HepG2 (cell line): Measurements from ENCODE around the gene KRT77. TPM values are rescaled to one million over a fixed set of nuclear protein-coding genes. Genes with fewer than 3 reads are reported as not detected.

ENCODE experiments used
- ATAC-seq: fragments of 200-7000 bp; cut with Tn5 transposase; 3 replicates; pipeline ENCODE4 v1.9.1; 2020; ENCODE audit warnings: mild to moderate bottlenecking, moderate library complexity
- BruUV-seq: library from RNA; stranded (reverse); fragments of 400-500 nt; replicated peaks from 2 replicates; lab custom pipeline; 2021; lab: Mats Ljungman, UMichigan
- CTCF ChIA-PET: fragments of 300-600 bp; formaldehyde crosslinking; extraction: SDS; loops from one replicate; lab custom pipeline; 2021; ENCODE audit warnings: low total read pairs, inconsistent platforms, low intra/inter-chr PET ratio; lab: Yijun Ruan, JAX
- POLR2A ChIA-PET: fragments of 350-600 bp; sonication (Branson Sonifier 250); formaldehyde crosslinking; loops from one replicate; lab custom pipeline; 2020; ENCODE audit warnings: antibody characterized with exemption, inconsistent platforms; lab: Yijun Ruan, JAX
- DNase-seq: peaks from one replicate; pipeline ENCODE4 v3.0.0-alpha.2; 2015; ENCODE audit warnings: low spot score
- FAIRE-seq: peaks from 3 replicates; lab custom pipeline; 2011; peaks lifted over from hg19 to GRCh38; lab: Jason Lieb, UNC
- H2AFZ ChIP-seq: one replicate; pipeline ENCODE4 v1.6.1; 2011; ENCODE audit warnings: low read length, inconsistent platforms
- H3K27ac ChIP-seq: fragments of 300-600 bp; 3 replicates; pipeline ENCODE4 v1.8.0; 2011; ENCODE audit warnings: mixed run types, mild to moderate bottlenecking, mixed read lengths, low read length, inconsistent platforms; ENCODE audit not compliant: insufficient read depth; ENCODE audit errors: extremely low read length
- H3K27me3 ChIP-seq, 2 experiments: fragments of 200-600 bp in 1 of 2; 2 replicates in 1 of 2; 3 replicates in 1 of 2; pipeline versions ENCODE4 v1.6.0 to v1.8.0; 2011; ENCODE audit warnings: low read length in 2 of 2, mild to moderate bottlenecking in 2 of 2, moderate library complexity in 2 of 2, inconsistent platforms in 1 of 2; ENCODE audit not compliant: insufficient read depth in 2 of 2, control insufficient read depth in 1 of 2
- H3K36me3 ChIP-seq, 2 experiments: fragments of 200-600 bp in 1 of 2; replicated peaks in 1 of 2; 2 replicates in 1 of 2; 3 replicates in 1 of 2; pipeline versions ENCODE4 v1.5.1 to v1.8.0; 2011; ENCODE audit warnings: low read length in 2 of 2, inconsistent platforms in 1 of 2; ENCODE audit not compliant: insufficient read depth in 2 of 2, control insufficient read depth in 1 of 2
- H3K4me1 ChIP-seq: 2 replicates; pipeline ENCODE4 v1.5.1; 2012; ENCODE audit warnings: low read length, inconsistent platforms; ENCODE audit not compliant: insufficient read depth
- H3K4me2 ChIP-seq: 2 replicates; pipeline ENCODE4 v1.6.0; 2011; ENCODE audit warnings: low read depth, low read length, inconsistent platforms
- H3K4me3 ChIP-seq, 3 experiments: fragments of 200-600 bp in 1 of 3; sonication (generic), shearing (Covaris generic) in 1 of 3; replicated peaks in 1 of 3; 2 replicates each; pipeline ENCODE4 v1.5.1; 2011 to 2016; ENCODE audit warnings: low read length in 3 of 3, inconsistent platforms in 2 of 3, low read depth in 2 of 3, mild to moderate bottlenecking in 2 of 3, control low read depth in 1 of 3, mixed read lengths in 1 of 3; ENCODE audit not compliant: insufficient read depth in 1 of 3
- H3K79me2 ChIP-seq: one replicate; pipeline ENCODE4 v1.6.1; 2011; ENCODE audit warnings: low read length, inconsistent platforms; ENCODE audit not compliant: insufficient read depth
- H3K9ac ChIP-seq: 2 replicates; pipeline ENCODE4 v1.6.0; 2011; ENCODE audit warnings: mild to moderate bottlenecking, low read depth, low read length, inconsistent platforms; ENCODE audit not compliant: insufficient read depth
- H3K9me3 ChIP-seq: 2 replicates; pipeline ENCODE4 v1.5.1; 2012; ENCODE audit warnings: mild to moderate bottlenecking, low read length
- H4K20me1 ChIP-seq: 2 replicates; pipeline ENCODE4 v1.6.0; 2011; ENCODE audit warnings: inconsistent platforms, mild to moderate bottlenecking, low read length, moderate library complexity; ENCODE audit not compliant: insufficient read depth
- GLI4 ChIP-seq: sonication (generic); formaldehyde crosslinking; IDR thresholded peaks from 2 replicates; pipeline ENCODE4 v1.5.1; 2020; ENCODE audit warnings: missing genetic modification reagents, mild to moderate bottlenecking, moderate library complexity, borderline replicate concordance
- MAFG ChIP-seq: sonication (generic); formaldehyde crosslinking; IDR thresholded peaks from 2 replicates; pipeline ENCODE4 v1.5.1; 2020; ENCODE audit warnings: mild to moderate bottlenecking, missing genetic modification reagents
- RBM39 ChIP-seq: fragments of 200-400 bp; formaldehyde crosslinking; IDR thresholded peaks from one replicate; pipeline ENCODE4 v1.6.1; 2018; ENCODE audit warnings: antibody characterized with exemption, mild to moderate bottlenecking, low read depth, low read length; ENCODE audit not compliant: poor library complexity, severe bottlenecking
- TBX3 ChIP-seq: fragments of 450-650 bp; IDR thresholded peaks from 2 replicates; pipeline ENCODE4 v1.6.1; 2017; ENCODE audit warnings: antibody characterized with exemption, mild to moderate bottlenecking, inconsistent platforms, borderline replicate concordance
- ZNF367 ChIP-seq: sonication (generic); formaldehyde crosslinking; IDR thresholded peaks from 2 replicates; pipeline ENCODE4 v1.4.0; 2020; ENCODE audit warnings: missing genetic modification reagents, borderline replicate concordance
- ZNF512B ChIP-seq: sonication (generic); formaldehyde crosslinking; IDR thresholded peaks from 2 replicates; pipeline ENCODE4 v1.5.1; 2020; ENCODE audit warnings: missing genetic modification reagents, mild to moderate bottlenecking, borderline replicate concordance
- ZNF644 ChIP-seq: IDR thresholded peaks from 2 replicates; pipeline ENCODE4 v1.6.1; 2016; ENCODE audit warnings: low read depth
- ZNF784 ChIP-seq: sonication (generic); formaldehyde crosslinking; IDR thresholded peaks from 2 replicates; pipeline ENCODE4 v1.5.1; 2020; ENCODE audit warnings: missing genetic modification reagents, mild to moderate bottlenecking, borderline replicate concordance
- whole genome bisulfite sequencing: methylation state at CpG from one replicate; pipeline ENCODE4 v1.1.6; 2017; ENCODE audit warnings: low lambda C conversion rate; 5-methylcytosine and 5-hydroxymethylcytosine counted together
- in situ Hi-C: cut with HindIII; loops from 2 replicates; pipeline ENCODE4 v1.10.0; 2017; ENCODE audit warnings: low pct_unique_long_range_greater_than_20kb; ENCODE audit not compliant: extremely low pct_ligation_motif_present
- intact Hi-C: fragments of 100-400 bp; cut with micrococcal nuclease; formaldehyde crosslinking; loops from one replicate; pipeline ENCODE4 v1.10.0; 2022; ENCODE audit not compliant: unreplicated experiment
- polyA plus RNA-seq, 8 experiments: library from polyadenylated mRNA; depleted of rRNA in 3 of 8; stranded (reverse) in 7 of 8; unstranded in 1 of 8; fragments of >200 nt; fragmentation: Illumina TruSeq in 4 of 8; extraction: Trizol in 4 of 8; gene quantifications; 2 replicates each; pipeline versions ENCODE4 v1.2.1 to v1.2.3, GENCODE V29; 2011 to 2016; ENCODE audit warnings: low read depth in 4 of 8, missing spikeins in 1 of 8, mixed read lengths in 1 of 8; ENCODE audit not compliant: insufficient read depth in 1 of 8
- total RNA-seq, 5 experiments: library from RNA; depleted of rRNA; stranded (reverse); fragments of >200 nt; fragmentation: Illumina TruSeq; extraction: Trizol; gene quantifications; 2 replicates each; pipeline ENCODE4 v1.2.3, GENCODE V29; 2016; ENCODE audit warnings: low read depth in 1 of 5

KRT77 gene
- total and polyA plus RNA-seq, 2 of the 13 experiments (the other 11 are each of a cell fraction or from before 2014, with no cell fraction given), result not detected

- TF ChIP-seq ZNF367 (CRISPR knock-in tag), result no peak
- no peak for TF ChIP-seq ZNF512B (CRISPR knock-in tag)
- no peak for TF ChIP-seq ZNF644 (CRISPR knock-in tag)
- no peak for TF ChIP-seq RBM39
- no peak for TF ChIP-seq MAFG (CRISPR knock-in tag)
- TF ChIP-seq ZNF784 (CRISPR knock-in tag), result no peak
- TF ChIP-seq GLI4, result no peak
- no peak for TF ChIP-seq TBX3
- peaks cover 1 to 3% of the 10 kb centered on the region in 2 experiments; a peak in 2 of 5 replicates for H3K27me3 ChIP-seq
- ChIA-PET POLR2A (no interaction called here), CTCF (no interaction called here)
- in situ Hi-C loops, result no loop called here
- no TSS peak for BruUV-seq
- no peaks in the 10 kb centered on the region for H3K36me3 ChIP-seq
- H3K79me2 ChIP-seq, result no peaks in the 10 kb centered on the region
- no peak overlapping the region for H2AFZ ChIP-seq
- intact Hi-C loops, result no loop called here
- H3K4me2 ChIP-seq, result no peak overlapping the region
- no peaks in the 10 kb centered on the region for H3K9me3 ChIP-seq
- no peaks in the 10 kb centered on the region; the same call in 1 of the 2 replicates for H4K20me1 ChIP-seq
- H3K27ac ChIP-seq, result no peak overlapping the region
- no peak overlapping the region for H3K4me3 ChIP-seq
- DNase-seq (no peak), FAIRE-seq (no peak), ATAC-seq (no peak)
- WGBS, result 7% methylated on average over 2 of the region's 7 CpGs
- no peak overlapping the region for H3K9ac ChIP-seq
- no peaks in the 10 kb centered on the region for H3K4me1 ChIP-seq
These were observed 38.9 kb upstream of the KRT77 start for GRCh38 chr12:52742196-52742580.
